Measurements from ENCODE around the gene DENND4B. TPM values are rescaled to one million over a fixed set of nuclear protein-coding genes. Genes with fewer than 3 reads are reported as not detected.
"Not testable (repeated sequence)": the region's sequence is repeated elsewhere in the genome, so short reads cannot be mapped to it uniquely, and the experiment has no call there.

The DENND4B gene
- total RNA-seq, 1 donor = 37.3 TPM

GRCh38 chr1:153908071-153908470 is 38.4 kb downstream of the DENND4B start:
- Histone ChIP-seq H3K27me3 (ENCODE audit: insufficient read depth, low read length) (no peaks in the 10 kb centered on the region), H3K4me1 (ENCODE audit: insufficient read depth, low read length) (peaks cover 7% of the 10 kb centered on the region), H3K9me3 (ENCODE audit: low read depth, low read length) (no peaks in the 10 kb centered on the region), H3K4me3 (ENCODE audit: low read length) (no peak overlapping the region)

GRCh38 chr1:153907134-153907533 is 39.4 kb downstream of the DENND4B start:
- H3K4me1 ChIP-seq (ENCODE audit: insufficient read depth, low read length) = peaks cover 6% of the 10 kb centered on the region
- H3K4me3 ChIP-seq (ENCODE audit: low read length) = no peak overlapping the region
- H3K27me3 ChIP-seq (ENCODE audit: insufficient read depth, low read length) = no peaks in the 10 kb centered on the region
- no peaks in the 10 kb centered on the region for H3K9me3 ChIP-seq (ENCODE audit: low read depth, low read length)

DNA sequence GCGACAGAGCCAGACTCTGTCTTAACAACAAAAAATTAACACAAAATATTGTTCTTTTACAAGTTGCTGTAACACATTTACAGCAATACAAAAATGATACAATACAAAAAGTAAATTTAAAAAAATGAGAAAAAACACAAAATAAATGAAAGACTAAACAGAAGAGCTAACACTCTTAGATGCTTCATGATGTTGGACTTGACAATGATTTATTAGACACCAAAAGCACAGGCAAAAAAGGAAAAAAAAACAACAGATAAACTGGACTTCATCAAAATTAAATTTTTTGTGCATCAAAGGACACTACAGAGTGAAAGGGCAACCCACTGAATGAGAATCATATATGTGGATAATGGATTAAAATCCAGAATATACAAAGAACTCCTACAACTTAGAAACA is 40.1 kb downstream of the DENND4B start:
- Histone ChIP-seq H3K4me3 (ENCODE audit: low read length) (no peak overlapping the region), H3K9me3 (ENCODE audit: low read depth, low read length) (no peaks in the 10 kb centered on the region), H3K27me3 (ENCODE audit: insufficient read depth, low read length) (no peaks in the 10 kb centered on the region), H3K4me1 (ENCODE audit: insufficient read depth, low read length) (peaks cover 6% of the 10 kb centered on the region)

GRCh38 chr1:153905908-153906307 is 40.6 kb downstream of the DENND4B start:
- not testable (repeated sequence) for H3K9me3 ChIP-seq (ENCODE audit: low read depth, low read length); H3K4me1 ChIP-seq (ENCODE audit: insufficient read depth, low read length); H3K27me3 ChIP-seq (ENCODE audit: insufficient read depth, low read length); H3K4me3 ChIP-seq (ENCODE audit: low read length)

DNA sequence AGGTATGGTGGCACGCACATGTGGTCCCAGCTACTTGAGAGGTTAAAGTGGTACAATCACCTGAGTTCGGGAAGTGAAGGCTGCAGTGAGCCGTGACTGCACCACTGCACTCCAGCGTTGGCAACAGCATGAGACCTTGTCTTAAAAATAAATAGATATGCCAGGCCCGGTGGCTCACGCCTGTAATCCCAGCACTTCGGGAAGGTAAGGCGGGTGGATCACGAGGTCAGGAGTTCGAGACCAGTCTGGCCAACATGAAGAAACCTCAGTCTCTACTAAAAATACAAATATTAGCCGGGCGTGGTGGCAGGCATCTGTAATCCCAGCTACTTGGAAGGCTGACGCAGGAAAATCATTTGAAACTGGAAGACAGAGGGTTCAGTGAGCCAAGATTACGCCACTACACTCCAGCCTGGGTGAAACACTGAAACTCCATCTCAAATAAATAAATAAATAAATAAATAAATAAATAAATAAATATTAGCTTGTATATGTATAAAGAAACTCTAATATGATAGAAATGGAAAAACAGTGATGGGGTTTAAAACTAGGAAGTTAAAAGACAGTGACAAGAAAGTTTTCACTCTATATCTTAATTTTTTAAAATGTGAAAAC is 42.6 kb downstream of the DENND4B start:
- H3K4me1 ChIP-seq (ENCODE audit: insufficient read depth, low read length) = peaks cover 6% of the 10 kb centered on the region
- H3K4me3 ChIP-seq (ENCODE audit: low read length) = no peak overlapping the region
- no peaks in the 10 kb centered on the region for H3K9me3 ChIP-seq (ENCODE audit: low read depth, low read length)
- H3K27me3 ChIP-seq (ENCODE audit: insufficient read depth, low read length) = no peaks in the 10 kb centered on the region

GRCh38 chr1:153899509-153899908 is 47.0 kb downstream of the DENND4B start:
- Histone ChIP-seq H3K9me3 (ENCODE audit: low read depth, low read length) (no peaks in the 10 kb centered on the region), H3K27me3 (ENCODE audit: insufficient read depth, low read length) (no peaks in the 10 kb centered on the region), H3K4me1 (ENCODE audit: insufficient read depth, low read length) (peaks cover 6% of the 10 kb centered on the region), H3K4me3 (ENCODE audit: low read length) (no peak overlapping the region)

GRCh38 chr1:153895866-153896265 is 50.7 kb downstream of the DENND4B start:
- not testable (repeated sequence) for H3K9me3 ChIP-seq (ENCODE audit: low read depth, low read length); H3K4me3 ChIP-seq (ENCODE audit: low read length); H3K4me1 ChIP-seq (ENCODE audit: insufficient read depth, low read length); H3K27me3 ChIP-seq (ENCODE audit: insufficient read depth, low read length)

DNA sequence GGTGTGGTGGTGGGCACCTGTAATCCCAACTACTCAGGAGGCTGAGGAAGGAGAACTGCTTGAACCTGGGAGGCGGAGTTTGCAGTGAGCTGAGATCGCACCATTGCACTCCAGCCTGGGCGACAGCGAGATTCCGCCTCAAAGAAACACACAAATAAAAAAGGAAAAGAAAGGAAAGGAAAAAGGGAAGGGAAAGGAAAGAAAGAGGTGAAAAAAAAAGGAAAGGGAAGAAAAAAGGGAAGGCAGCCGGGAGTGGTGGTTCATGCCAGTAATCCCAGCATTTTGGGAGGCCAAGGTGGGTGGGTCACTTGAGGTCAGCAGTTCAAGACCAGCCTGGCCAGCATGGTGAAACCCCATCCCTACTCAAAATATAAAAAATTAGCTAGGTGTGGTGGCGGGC is 55.5 kb downstream of the DENND4B start:
- not testable (repeated sequence) for H3K27me3 ChIP-seq (ENCODE audit: insufficient read depth, low read length); H3K4me3 ChIP-seq (ENCODE audit: low read length); H3K9me3 ChIP-seq (ENCODE audit: low read depth, low read length)
- H3K4me1 ChIP-seq (ENCODE audit: insufficient read depth, low read length) = peaks cover 19% of the 10 kb centered on the region

DNA sequence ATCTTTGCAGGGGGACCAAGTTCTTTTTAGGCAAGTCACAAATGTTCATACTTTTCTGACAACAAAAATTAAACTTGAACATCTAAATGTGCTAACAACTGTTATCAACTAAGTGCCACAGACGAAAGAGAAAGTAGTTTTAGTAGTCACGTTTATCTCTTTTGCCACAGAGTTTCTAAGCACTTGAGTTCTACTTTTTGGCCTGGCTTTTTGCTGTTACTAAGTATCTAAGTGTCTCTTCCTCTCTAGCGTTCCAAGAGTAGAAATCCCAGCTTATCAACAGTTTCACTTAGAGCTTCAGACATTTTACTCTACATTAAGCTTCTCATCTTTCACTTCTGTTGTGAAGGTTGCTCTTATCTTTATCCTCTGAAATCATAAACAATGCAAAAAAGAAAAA is 58.0 kb downstream of the DENND4B start:
- no peak overlapping the region for H3K4me3 ChIP-seq (ENCODE audit: low read length)
- H3K4me1 ChIP-seq (ENCODE audit: insufficient read depth, low read length) = peaks cover 19% of the 10 kb centered on the region
- no peaks in the 10 kb centered on the region for H3K27me3 ChIP-seq (ENCODE audit: insufficient read depth, low read length)
- H3K9me3 ChIP-seq (ENCODE audit: low read depth, low read length) = no peaks in the 10 kb centered on the region

DNA sequence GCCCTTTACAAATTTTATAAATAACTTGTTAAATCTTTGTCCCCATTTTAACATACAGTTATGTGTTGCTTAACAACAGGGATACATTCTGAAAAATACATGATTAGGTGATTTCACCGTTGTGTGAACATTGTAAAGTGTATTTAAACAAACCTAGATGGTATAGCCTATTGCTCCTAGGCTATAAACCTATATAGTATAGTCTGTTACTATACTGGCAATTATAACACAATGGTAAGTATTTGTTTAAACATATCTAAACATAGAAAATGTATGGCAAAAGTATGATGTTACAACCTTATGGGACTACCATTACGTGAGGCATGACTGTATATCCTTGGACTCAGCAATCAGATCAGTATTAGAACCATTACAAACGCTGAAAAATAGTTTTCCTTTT is 60.4 kb downstream of the DENND4B start:
- Histone ChIP-seq H3K4me3 (ENCODE audit: low read length) (no peak overlapping the region), H3K9me3 (ENCODE audit: low read depth, low read length) (no peaks in the 10 kb centered on the region), H3K4me1 (ENCODE audit: insufficient read depth, low read length) (peaks cover 34% of the 10 kb centered on the region), H3K27me3 (ENCODE audit: insufficient read depth, low read length) (no peaks in the 10 kb centered on the region)

DNA sequence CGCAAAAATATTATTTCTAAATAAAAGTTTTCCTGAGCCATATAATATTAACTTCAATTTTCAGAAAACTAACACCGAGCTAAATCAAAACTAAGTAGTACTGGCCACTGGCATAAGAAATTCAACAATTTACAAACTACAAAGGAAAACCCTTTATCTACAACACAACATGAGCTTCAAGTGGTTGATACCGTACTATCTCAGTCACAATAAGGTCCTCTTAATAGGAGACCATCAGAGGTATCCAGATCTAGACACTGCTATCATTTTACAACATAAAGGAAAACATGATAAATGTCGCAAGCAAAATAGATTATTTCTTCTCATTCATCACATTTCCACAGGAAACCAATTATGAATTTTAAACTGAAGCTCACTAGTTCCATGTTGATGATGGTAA is 63.3 kb downstream of the DENND4B start:
- H3K4me3 ChIP-seq (ENCODE audit: low read length) = no peak overlapping the region
- H3K4me1 ChIP-seq (ENCODE audit: insufficient read depth, low read length) = peaks cover 32% of the 10 kb centered on the region
- H3K9me3 ChIP-seq (ENCODE audit: low read depth, low read length) = no peaks in the 10 kb centered on the region
- H3K27me3 ChIP-seq (ENCODE audit: insufficient read depth, low read length) = no peaks in the 10 kb centered on the region

- H3K9me3 ChIP-seq (ENCODE audit: low read depth, low read length) = no peaks in the 10 kb centered on the region
- no peak overlapping the region for H3K4me3 ChIP-seq (ENCODE audit: low read length)
- peaks cover 26% of the 10 kb centered on the region for H3K4me1 ChIP-seq (ENCODE audit: insufficient read depth, low read length)
- no peaks in the 10 kb centered on the region for H3K27me3 ChIP-seq (ENCODE audit: insufficient read depth, low read length)
Observed at GRCh38 chr1:153882296-153882912, 64.1 kb downstream of the DENND4B start.

GRCh38 chr1:153881751-153882150 is 64.8 kb downstream of the DENND4B start:
- peaks cover 26% of the 10 kb centered on the region for H3K4me1 ChIP-seq (ENCODE audit: insufficient read depth, low read length)

GRCh38 chr1:153880962-153881361 is 65.6 kb downstream of the DENND4B start:
- Histone ChIP-seq H3K9me3 (ENCODE audit: low read depth, low read length) (no peaks in the 10 kb centered on the region), H3K4me1 (ENCODE audit: insufficient read depth, low read length) (peaks cover 26% of the 10 kb centered on the region), H3K4me3 (ENCODE audit: low read length) (no peak overlapping the region), H3K27me3 (ENCODE audit: insufficient read depth, low read length) (no peaks in the 10 kb centered on the region)

More at GRCh38 chr1:153881751-153882150, 64.8 kb downstream of the DENND4B start:
- Histone ChIP-seq H3K9me3 (ENCODE audit: low read depth, low read length) (no peaks in the 10 kb centered on the region), H3K4me3 (ENCODE audit: low read length) (no peak overlapping the region), H3K27me3 (ENCODE audit: insufficient read depth, low read length) (no peaks in the 10 kb centered on the region)

GRCh38 chr1:153880024-153880423 is 66.5 kb downstream of the DENND4B start:
- Histone ChIP-seq H3K4me1 (ENCODE audit: insufficient read depth, low read length) (peaks cover 27% of the 10 kb centered on the region), H3K9me3 (ENCODE audit: low read depth, low read length) (no peaks in the 10 kb centered on the region), H3K27me3 (ENCODE audit: insufficient read depth, low read length) (no peaks in the 10 kb centered on the region), H3K4me3 (ENCODE audit: low read length) (no peak overlapping the region)
